Right atrium auricular region (tissue), 2 donors: Measurements from ENCODE around the gene CNPY3. TPM values are rescaled to one million over a fixed set of nuclear protein-coding genes. Genes with fewer than 3 reads are reported as not detected.
"Not testable (repeated sequence)": the region's sequence is repeated elsewhere in the genome, so short reads cannot be mapped to it uniquely, and the experiment has no call there.

Experiments used
- DNase-seq: peaks from one replicate; pipeline ENCODE4 v3.0.0-alpha.2; 2019; ENCODE audit warnings: low spot score
- H3K27ac ChIP-seq, 2 donors: fragments of 200-600 bp; sonication (generic); 1 replicate in 1 of 2; 2 replicates in 1 of 2; pipeline ENCODE4 v1.5.1; 2016 to 2019
- H3K27me3 ChIP-seq, 2 donors: fragments of 200-600 bp; sonication (generic); one replicate each; pipeline versions ENCODE4 v1.5.1 to v1.6.0; 2017 to 2019
- H3K36me3 ChIP-seq: fragments of 200-600 bp; sonication (generic); one replicate; pipeline ENCODE4 v1.5.1; 2016
- H3K4me1 ChIP-seq, 2 donors: fragments of 200-600 bp; sonication (generic); one replicate each; pipeline versions ENCODE4 v1.5.1 to v1.6.0; 2017 to 2019
- H3K4me3 ChIP-seq, 2 donors: fragments of 200-600 bp; sonication (generic); 1 replicate in 1 of 2; 2 replicates in 1 of 2; pipeline ENCODE4 v1.5.1; 2017 to 2019; ENCODE audit warnings: mild to moderate bottlenecking in 1 of 2, moderate library complexity in 1 of 2
- H3K9me3 ChIP-seq, 2 donors: fragments of 200-600 bp; sonication (generic); one replicate each; pipeline ENCODE4 v1.5.1; 2019
- CTCF ChIP-seq, 2 donors: fragments of 200-600 bp; sonication (generic); IDR thresholded peaks; one replicate each; pipeline ENCODE4 v1.5.1; 2019; ENCODE audit warnings: antibody characterized with exemption in 2 of 2
- total RNA-seq, 2 donors: library from RNA; depleted of rRNA; stranded (reverse); fragments of >200 nt; gene quantifications; one replicate each; pipeline ENCODE4 v1.1.0, GENCODE V29; 2016

CNPY3 gene
- total RNA-seq, 2 donors from 2014 or later: 22.0 to 26.5 TPM

GRCh38 chr6:42939810-42940167 lies 10.5 kb downstream of the CNPY3 start:
- no peak for DNase-seq
- Histone ChIP-seq H3K4me1 (peaks cover 0 to 7% of the 10 kb centered on the region in 2 donors), H3K4me3 (no peak overlapping the region), H3K27ac (no peak overlapping the region), H3K36me3 (peaks cover 31% of the 10 kb centered on the region), H3K9me3 (no peaks in the 10 kb centered on the region), H3K27me3 (no peaks in the 10 kb centered on the region)
- TF ChIP-seq CTCF (IDR thresholded peaks at IDR 0.05): no peak

- no peak for DNase-seq
- peaks cover 27% of the 10 kb centered on the region for H3K36me3 ChIP-seq
- H3K4me1 ChIP-seq: peaks cover 0 to 7% of the 10 kb centered on the region in 2 donors
- H3K27ac ChIP-seq: no peak overlapping the region
- no peak for TF ChIP-seq CTCF (IDR thresholded peaks at IDR 0.05)
- no peaks in the 10 kb centered on the region for H3K9me3 ChIP-seq
- no peaks in the 10 kb centered on the region for H3K27me3 ChIP-seq
- no peak overlapping the region for H3K4me3 ChIP-seq
Observed at GRCh38 chr6:42940493-42941045, 11.3 kb downstream of the CNPY3 start.

GRCh38 chr6:42941356-42941755 lies 12.1 kb downstream of the CNPY3 start:
- peaks cover 20% of the 10 kb centered on the region for H3K36me3 ChIP-seq
- H3K4me3 ChIP-seq, H3K4me1 ChIP-seq, H3K27me3 ChIP-seq, H3K27ac ChIP-seq, DNase-seq, H3K9me3 ChIP-seq: not testable (repeated sequence)

GRCh38 chr6:42942444-42942843 lies 13.2 kb downstream of the CNPY3 start:
- no peak for DNase-seq
- no peak overlapping the region for H3K27ac ChIP-seq
- H3K9me3 ChIP-seq: no peaks in the 10 kb centered on the region
- H3K27me3 ChIP-seq: no peaks in the 10 kb centered on the region
- no peak for TF ChIP-seq CTCF (IDR thresholded peaks at IDR 0.05)
- peaks cover 0 to 7% of the 10 kb centered on the region in 2 donors for H3K4me1 ChIP-seq
- no peak overlapping the region for H3K4me3 ChIP-seq
- H3K36me3 ChIP-seq: peaks cover 13% of the 10 kb centered on the region

- Histone ChIP-seq H3K4me1 (no peaks in the 10 kb centered on the region), H3K36me3 (no peaks in the 10 kb centered on the region), H3K27me3 (no peaks in the 10 kb centered on the region), H3K9me3 (no peaks in the 10 kb centered on the region), H3K27ac (no peak overlapping the region), H3K4me3 (no peak overlapping the region)
- TF ChIP-seq CTCF (IDR thresholded peaks at IDR 0.05): no peak
- no peak for DNase-seq
Observed at GRCh38 chr6:42947950-42948349, 18.7 kb downstream of the CNPY3 start.

- H3K36me3 ChIP-seq: no peaks in the 10 kb centered on the region
- H3K4me3 ChIP-seq: no peak overlapping the region
- no peaks in the 10 kb centered on the region for H3K4me1 ChIP-seq
- H3K27ac ChIP-seq: no peak overlapping the region
- H3K9me3 ChIP-seq: no peaks in the 10 kb centered on the region
- DNase-seq: no peak
- H3K27me3 ChIP-seq: no peaks in the 10 kb centered on the region
- TF ChIP-seq CTCF (IDR thresholded peaks at IDR 0.05): no peak
Observed at GRCh38 chr6:42952389-42952788, 23.1 kb downstream of the CNPY3 start.

GRCh38 chr6:42954405-42954804 lies 25.1 kb downstream of the CNPY3 start:
- DNase-seq, H3K4me3 ChIP-seq: not testable (repeated sequence)

More at GRCh38 chr6:42954405-42954804, 25.1 kb downstream of the CNPY3 start:
- H3K27ac ChIP-seq, H3K9me3 ChIP-seq, H3K36me3 ChIP-seq, H3K4me1 ChIP-seq, H3K27me3 ChIP-seq: not testable (repeated sequence)
